Spleen (tissue), 7 donors: ENCODE data around the gene TTC32.

Experiments
- CTCF ChIP-seq, 11 experiments: fragments of 200-600 bp in 7 of 11; fragments of 450-650 bp in 4 of 11; sonication (generic) in 4 of 11; IDR thresholded peaks in 8 of 11; conservative IDR thresholded peaks in 3 of 11; 1 replicate in 7 of 11; 2 replicates in 4 of 11; pipeline versions ENCODE4 v1.4.0 to v1.8.0; 2016 to 2021; ENCODE audit warnings: antibody characterized with exemption in 11 of 11, inconsistent platforms in 4 of 11, mild to moderate bottlenecking in 1 of 11
- POLR2A ChIP-seq, 3 donors: fragments of 450-650 bp; IDR thresholded peaks; one replicate each; pipeline ENCODE4 v1.5.1; 2017; ENCODE audit warnings: antibody characterized with exemption in 3 of 3, mild to moderate bottlenecking in 1 of 3
- donor health status: DM: no; HTN: no; CAD: no; lungs with moderate emphysema.
- donor health status: DM: no; HTN: no; CAD: no.
- donor health status: DM: no; HTN: no; CAD: no.

- TF ChIP-seq CTCF (IDR thresholded peaks at IDR 0.05 in 8 of 11, conservative IDR thresholded peaks at IDR 0.05 in 3 of 11) (no peak), POLR2A (IDR thresholded peaks at IDR 0.05) (no peak)
Measured at GRCh38 chr2:19848952-19849351, 52.8 kb downstream of the TTC32 start.
